Smooth muscle cell (in vitro differentiated cells): ENCODE data around the gene LTBP2. TPM values are rescaled to one million over a fixed set of nuclear protein-coding genes. Genes with fewer than 3 reads are reported as not detected.

ENCODE experiments used
- DNase-seq: peaks from one replicate; lab custom pipeline; 2025; ENCODE audit not compliant: unreplicated experiment; lab: John Stamatoyannopoulos, UW
- H2AFZ ChIP-seq: fragments of 200-600 bp; sonication (generic); 2 replicates; pipeline ENCODE4 v1.6.0; 2016; ENCODE audit warnings: antibody characterized with exemption, low read depth, mild to moderate bottlenecking
- H3F3A ChIP-seq: fragments of 200-600 bp; sonication (generic); 2 replicates; pipeline ENCODE4 v1.6.0; 2017; ENCODE audit warnings: antibody characterized with exemption, low read depth
- H3K27ac ChIP-seq: fragments of 200-600 bp; sonication (generic); 2 replicates; pipeline ENCODE4 v1.5.1; 2016; ENCODE audit warnings: low read depth, mild to moderate bottlenecking
- H3K27me3 ChIP-seq: fragments of 200-600 bp; sonication (generic); 2 replicates; pipeline ENCODE4 v1.6.1; 2016; ENCODE audit warnings: low read depth, mild to moderate bottlenecking
- H3K36me3 ChIP-seq: fragments of 200-600 bp; sonication (generic); 2 replicates; pipeline ENCODE4 v1.5.1; 2016; ENCODE audit warnings: low read depth
- H3K4me1 ChIP-seq: fragments of 200-600 bp; sonication (generic); 2 replicates; pipeline ENCODE4 v1.5.1; 2016; ENCODE audit warnings: low read depth
- H3K4me2 ChIP-seq: fragments of 200-600 bp; sonication (generic); 2 replicates; pipeline ENCODE4 v1.6.0; 2016; ENCODE audit warnings: mild to moderate bottlenecking
- H3K4me3 ChIP-seq: fragments of 200-600 bp; sonication (generic); 2 replicates; pipeline ENCODE4 v1.5.1; 2016; ENCODE audit warnings: mild to moderate bottlenecking
- H3K79me2 ChIP-seq: fragments of 200-600 bp; sonication (generic); 2 replicates; pipeline ENCODE4 v1.6.0; 2016; ENCODE audit warnings: low read depth, mild to moderate bottlenecking
- H3K9ac ChIP-seq: fragments of 200-600 bp; sonication (generic); 2 replicates; pipeline ENCODE4 v1.6.0; 2016; ENCODE audit warnings: low read depth
- H3K9me3 ChIP-seq: fragments of 200-600 bp; sonication (generic); replicated peaks from 2 replicates; pipeline ENCODE4 v1.5.1; 2016; ENCODE audit warnings: low read depth
- H4K20me1 ChIP-seq: fragments of 200-600 bp; sonication (generic); 2 replicates; pipeline ENCODE4 v1.6.0; 2016; ENCODE audit warnings: low read depth
- CTCF ChIP-seq: fragments of 200-600 bp; sonication (generic); IDR thresholded peaks from 2 replicates; pipeline ENCODE4 v1.5.1; 2017; ENCODE audit warnings: borderline replicate concordance, mild to moderate bottlenecking, antibody characterized with exemption; ENCODE audit not compliant: insufficient read depth, poor library complexity, severe bottlenecking
- WGBS: methylation state at CpG from one replicate; pipeline ENCODE4 v1.1.7; 2016; ENCODE audit warnings: low lambda C conversion rate; 5-methylcytosine and 5-hydroxymethylcytosine counted together
- polyA plus RNA-seq: library from polyadenylated mRNA; unstranded; fragments of >200 nt; fragmentation: Nextera tagmentation; extraction: Ambion mirVana; gene quantifications from 2 replicates; pipeline ENCODE4 v1.2.1, GENCODE V29; 2016
- total RNA-seq: library from RNA; depleted of rRNA; stranded (reverse); fragments of >200 nt; gene quantifications from 2 replicates; pipeline ENCODE4 v1.2.3, GENCODE V29; 2014

Gene LTBP2
- total and polyA plus RNA-seq, 2 experiments from 2014 or later, result 90.1 to 108 TPM

GRCh38 chr14:74555476-74556050 lies 56.5 kb downstream of the LTBP2 start:
- Histone ChIP-seq H3K4me3 (no peak overlapping the region), H3K27ac (no peak overlapping the region), H3K36me3 (peaks cover 14% of the 10 kb centered on the region), H2AFZ (no peak overlapping the region), H4K20me1 (peaks cover 33% of the 10 kb centered on the region), H3K9ac (no peak overlapping the region), H3K4me1 (no peaks in the 10 kb centered on the region), H3K27me3 (no peaks in the 10 kb centered on the region), H3K9me3 (no peaks in the 10 kb centered on the region), H3F3A (no peaks in the 10 kb centered on the region), H3K79me2 (peaks cover 9% of the 10 kb centered on the region), H3K4me2 (no peak overlapping the region)
- DNase-seq, result no peak
- WGBS, result 91% methylated on average over 15 of the region's 15 CpGs
- no peak for TF ChIP-seq CTCF

GRCh38 chr14:74554742-74555362 lies 57.2 kb downstream of the LTBP2 start:
- H3K9ac ChIP-seq, result no peak overlapping the region

GRCh38 chr14:74552623-74553022 lies 59.4 kb downstream of the LTBP2 start:
- no peak overlapping the region for H3K27ac ChIP-seq
- no peak for TF ChIP-seq CTCF

More at GRCh38 chr14:74554742-74555362, 57.2 kb downstream of the LTBP2 start:
- H3K9me3 ChIP-seq, result no peaks in the 10 kb centered on the region
- peaks cover 4% of the 10 kb centered on the region for H3K79me2 ChIP-seq
- peaks cover 14% of the 10 kb centered on the region for H3K36me3 ChIP-seq
- H3K4me3 ChIP-seq, result no peak overlapping the region
- no peak for TF ChIP-seq CTCF
- H3K4me1 ChIP-seq, result no peaks in the 10 kb centered on the region
- H3K27ac ChIP-seq, result no peak overlapping the region
- no peaks in the 10 kb centered on the region for H3F3A ChIP-seq
- 94% methylated on average over 7 of the region's 8 CpGs for WGBS
- no peak overlapping the region for H3K4me2 ChIP-seq
- H3K27me3 ChIP-seq, result no peaks in the 10 kb centered on the region
- peaks cover 38% of the 10 kb centered on the region for H4K20me1 ChIP-seq
- DNase-seq, result no peak
- no peak overlapping the region for H2AFZ ChIP-seq

More at GRCh38 chr14:74552623-74553022, 59.4 kb downstream of the LTBP2 start:
- Histone ChIP-seq H3K9ac (no peak overlapping the region), H3F3A (no peaks in the 10 kb centered on the region), H3K36me3 (peaks cover 14% of the 10 kb centered on the region), H3K4me1 (no peaks in the 10 kb centered on the region), H3K4me3 (no peak overlapping the region), H3K79me2 (peaks cover 4% of the 10 kb centered on the region), H2AFZ (no peak overlapping the region), H4K20me1 (peaks cover 47% of the 10 kb centered on the region), H3K4me2 (no peak overlapping the region), H3K27me3 (no peaks in the 10 kb centered on the region), H3K9me3 (no peaks in the 10 kb centered on the region)
- no peak for DNase-seq
- WGBS, result 95% methylated on average over 6 of the region's 6 CpGs
